Mesenchymal stem cell (in vitro differentiated cells and primary cell): Measurements from ENCODE around the gene ESRRB.

Experiments
- DNase-seq: peaks from one replicate; pipeline ENCODE4 v3.0.0-alpha.2; 2013
- H2AFZ ChIP-seq: one replicate; pipeline ENCODE4 v1.6.1; 2013; ENCODE audit warnings: low read depth, mild to moderate bottlenecking, control low read depth, inconsistent platforms, low read length, moderate library complexity
- H2AK5ac ChIP-seq: 2 replicates; pipeline ENCODE4 v1.6.1; 2013; ENCODE audit warnings: low read length, moderate library complexity, mild to moderate bottlenecking, inconsistent platforms; ENCODE audit not compliant: severe bottlenecking
- H2BK120ac ChIP-seq: one replicate; pipeline ENCODE4 v1.6.1; 2013; ENCODE audit warnings: low read depth, mild to moderate bottlenecking, inconsistent platforms, low read length, moderate library complexity
- H2BK12ac ChIP-seq, 2 experiments: one replicate each; pipeline ENCODE4 v1.6.1; 2013; ENCODE audit warnings: inconsistent platforms in 2 of 2, low read length in 2 of 2, mild to moderate bottlenecking in 2 of 2, moderate library complexity in 2 of 2, control low read depth in 1 of 2
- H2BK15ac ChIP-seq: one replicate; pipeline ENCODE4 v1.6.1; 2013; ENCODE audit warnings: mild to moderate bottlenecking, low read depth, inconsistent platforms; ENCODE audit not compliant: poor library complexity, severe bottlenecking
- H2BK5ac ChIP-seq: 2 replicates; pipeline ENCODE4 v1.6.1; 2013; ENCODE audit warnings: low read depth, mild to moderate bottlenecking, low read length, control low read depth, inconsistent platforms; ENCODE audit not compliant: poor library complexity, severe bottlenecking
- H3K14ac ChIP-seq, 2 experiments: one replicate each; pipeline ENCODE4 v1.6.1; 2013; ENCODE audit warnings: inconsistent platforms in 2 of 2, low read length in 2 of 2, control low read depth in 1 of 2, mild to moderate bottlenecking in 1 of 2, moderate library complexity in 1 of 2
- H3K18ac ChIP-seq, 2 experiments: one replicate each; pipeline ENCODE4 v1.6.1; 2013; ENCODE audit warnings: inconsistent platforms in 2 of 2, low read length in 2 of 2, control low read depth in 1 of 2, low read depth in 1 of 2, mild to moderate bottlenecking in 1 of 2
- H3K23ac ChIP-seq, 2 experiments: one replicate each; pipeline ENCODE4 v1.6.1; 2013; ENCODE audit warnings: inconsistent platforms in 2 of 2, low read length in 2 of 2, mild to moderate bottlenecking in 2 of 2, moderate library complexity in 2 of 2, control low read depth in 1 of 2
- H3K27ac ChIP-seq: 2 replicates; pipeline ENCODE4 v1.5.1; 2013; ENCODE audit warnings: mild to moderate bottlenecking, moderate library complexity, low read length, control low read depth, inconsistent platforms; ENCODE audit not compliant: poor library complexity, severe bottlenecking
- H3K27me3 ChIP-seq, 2 experiments: 2 replicates each; pipeline versions ENCODE4 v1.6.1 to v1.7.0; 2013; ENCODE audit warnings: low read length in 2 of 2, mild to moderate bottlenecking in 2 of 2, moderate library complexity in 2 of 2, control low read depth in 1 of 2, inconsistent platforms in 1 of 2; ENCODE audit not compliant: control insufficient read depth in 1 of 2, insufficient read depth in 1 of 2
- H3K36me3 ChIP-seq, 2 experiments: 2 replicates each; pipeline versions ENCODE4 v1.6.1 to v1.7.0; 2013; ENCODE audit warnings: low read length in 2 of 2, control low read depth in 1 of 2, inconsistent platforms in 1 of 2, low read depth in 1 of 2, mild to moderate bottlenecking in 1 of 2; ENCODE audit not compliant: insufficient read depth in 2 of 2, control insufficient read depth in 1 of 2
- H3K4ac ChIP-seq, 2 experiments: one replicate each; pipeline ENCODE4 v1.6.1; 2013; ENCODE audit warnings: inconsistent platforms in 2 of 2, low read length in 2 of 2, mild to moderate bottlenecking in 2 of 2, moderate library complexity in 2 of 2, control low read depth in 1 of 2, low read depth in 1 of 2
- H3K4me1 ChIP-seq: 2 replicates; pipeline ENCODE4 v1.6.1; 2013; ENCODE audit warnings: low read depth, low read length, control low read depth; ENCODE audit not compliant: control insufficient read depth, insufficient read depth
- H3K4me2 ChIP-seq: 2 replicates; pipeline ENCODE4 v1.6.1; 2013; ENCODE audit warnings: low read length, mild to moderate bottlenecking, inconsistent platforms; ENCODE audit not compliant: poor library complexity, severe bottlenecking
- H3K4me3 ChIP-seq, 2 experiments: 2 replicates each; pipeline versions ENCODE4 v1.5.1 to v1.7.0; 2013; ENCODE audit warnings: low read length in 2 of 2, mild to moderate bottlenecking in 2 of 2, control low read depth in 1 of 2, low read depth in 1 of 2; ENCODE audit not compliant: insufficient read depth in 1 of 2
- H3K79me1 ChIP-seq: replicated peaks from 2 replicates; pipeline ENCODE4 v1.6.1; 2013; ENCODE audit warnings: mild to moderate bottlenecking, control low read depth, low read length, inconsistent platforms; ENCODE audit not compliant: poor library complexity, severe bottlenecking
- H3K9ac ChIP-seq: 2 replicates; pipeline ENCODE4 v1.7.0; 2013; ENCODE audit warnings: mild to moderate bottlenecking, low read length, moderate library complexity
- H3K9me3 ChIP-seq: 2 replicates; pipeline ENCODE4 v1.7.0; 2013; ENCODE audit warnings: mild to moderate bottlenecking, low read length; ENCODE audit not compliant: control insufficient read depth
- H4K8ac ChIP-seq: one replicate; pipeline ENCODE4 v1.6.1; 2013; ENCODE audit warnings: inconsistent platforms, mild to moderate bottlenecking, low read length, moderate library complexity
- H4K91ac ChIP-seq: one replicate; pipeline ENCODE4 v1.6.1; 2013; ENCODE audit warnings: mild to moderate bottlenecking, low read length, inconsistent platforms
- WGBS: methylation state at CpG from one replicate; pipeline ENCODE4 v1.1.7; 2013; ENCODE audit warnings: mixed read lengths; 5-methylcytosine and 5-hydroxymethylcytosine counted together

The ESRRB gene

DNA sequence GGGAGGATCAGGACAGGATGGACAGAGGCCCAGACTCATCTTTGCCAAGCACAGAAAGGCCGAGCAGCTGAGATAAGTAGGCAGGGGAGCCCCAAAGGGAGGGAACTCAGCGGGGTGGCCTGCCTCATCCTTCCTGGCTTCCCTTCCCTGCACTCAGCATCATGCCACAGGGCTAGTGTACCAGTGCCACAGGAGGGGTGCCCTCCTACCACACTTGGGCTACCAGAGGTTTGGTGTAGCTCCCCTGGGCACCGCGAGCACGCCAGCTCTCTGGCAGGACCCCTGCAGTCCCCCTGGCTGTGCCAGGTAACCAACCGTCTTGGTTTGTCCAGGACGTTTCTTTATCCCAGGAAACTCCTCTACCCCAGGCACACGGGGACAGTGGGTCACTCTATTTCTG is 123.5 kb downstream of the ESRRB start:
- Histone ChIP-seq H3K4me1 (peaks cover 2% of the 10 kb centered on the region), H3K4me3 (no peak overlapping the region), H3K4ac (no peak overlapping the region), H2BK120ac (no peak overlapping the region), H2BK12ac (no peak overlapping the region), H4K91ac (no peak overlapping the region), H2BK5ac (no peak overlapping the region), H2AK5ac (no peak overlapping the region), H3K27me3 (peaks cover 0 to 32% of the 10 kb centered on the region in 2 experiments), H2AFZ (no peak overlapping the region), H3K9me3 (no peaks in the 10 kb centered on the region), H3K18ac (no peak overlapping the region), H2BK15ac (no peak overlapping the region), H3K4me2 (no peak overlapping the region), H3K79me1 (no peaks in the 10 kb centered on the region), H4K8ac (no peak overlapping the region), H3K36me3 (no peaks in the 10 kb centered on the region), H3K23ac (no peak overlapping the region), H3K9ac (no peak overlapping the region), H3K14ac (no peak overlapping the region), H3K27ac (no peak overlapping the region)
- DNase-seq, result no peak
- WGBS, result 86% methylated on average over 8 of the region's 8 CpGs

DNA sequence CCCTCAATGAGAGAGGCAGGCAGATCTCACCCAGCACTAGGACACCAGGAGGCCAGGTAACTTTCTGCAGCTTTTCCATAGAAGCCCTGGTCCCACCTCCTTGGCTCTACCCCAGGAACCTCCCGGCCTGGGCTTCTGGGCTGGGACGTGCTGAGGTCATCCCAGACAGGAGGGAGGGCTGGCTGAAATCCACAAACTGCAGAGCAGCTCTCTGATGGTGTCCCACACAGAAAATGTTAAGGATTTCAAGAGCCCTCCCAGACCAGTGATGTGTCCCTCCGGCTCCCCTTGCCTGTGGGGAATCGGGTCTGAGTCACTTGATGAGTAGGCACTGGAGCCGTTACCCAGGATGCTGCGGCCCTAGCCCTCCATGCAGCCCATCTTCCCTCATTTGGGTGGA is 124.1 kb downstream of the ESRRB start:
- WGBS, result 58% methylated on average over 6 of the region's 6 CpGs
- Histone ChIP-seq H3K4me3 (no peak overlapping the region), H3K9ac (no peak overlapping the region)

DNA sequence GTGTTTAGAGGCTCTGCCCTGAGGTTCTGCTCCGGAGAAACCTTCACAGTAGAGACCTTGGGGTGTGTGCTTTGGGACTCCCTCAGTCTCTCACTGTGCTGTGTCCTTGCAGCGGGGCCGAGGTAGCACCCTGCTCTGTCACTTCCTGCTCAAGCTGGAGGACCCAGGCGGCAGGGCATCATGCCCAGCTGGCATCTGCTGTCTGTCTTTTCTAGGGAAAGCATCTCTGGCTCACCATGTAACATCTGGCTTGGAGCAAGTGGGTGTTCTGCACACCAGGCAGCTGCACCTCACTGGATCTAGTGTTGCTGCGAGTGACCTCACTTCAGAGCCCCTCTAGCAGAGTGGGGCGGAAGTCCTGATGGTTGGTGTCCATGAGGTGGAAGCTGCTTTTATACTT is 124.5 kb downstream of the ESRRB start:
- 86% methylated on average over 5 of the region's 6 CpGs for WGBS
- Histone ChIP-seq H3K4me3 (no peak overlapping the region), H4K91ac (no peak overlapping the region), H2AFZ (no peak overlapping the region), H3K9ac (no peak overlapping the region), H3K4ac (no peak overlapping the region), H3K79me1 (no peaks in the 10 kb centered on the region), H2BK12ac (no peak overlapping the region), H2BK15ac (no peak overlapping the region), H2BK120ac (no peak overlapping the region), H3K36me3 (no peaks in the 10 kb centered on the region), H3K18ac (no peak overlapping the region), H2AK5ac (no peak overlapping the region), H3K27me3 (peaks cover 0 to 31% of the 10 kb centered on the region in 2 experiments), H3K4me2 (no peak overlapping the region), H3K27ac (no peak overlapping the region), H2BK5ac (no peak overlapping the region), H3K23ac (no peak overlapping the region), H3K9me3 (no peaks in the 10 kb centered on the region), H4K8ac (no peak overlapping the region), H3K14ac (no peak overlapping the region), H3K4me1 (peaks cover 2% of the 10 kb centered on the region)
- no peak for DNase-seq

More for the DNA sequence above, 124.1 kb downstream of the ESRRB start:
- H4K91ac ChIP-seq, result no peak overlapping the region
- H3K23ac ChIP-seq, result no peak overlapping the region
- H3K4ac ChIP-seq, result no peak overlapping the region
- no peak overlapping the region for H2BK15ac ChIP-seq
- no peak overlapping the region for H4K8ac ChIP-seq
- H2BK120ac ChIP-seq, result no peak overlapping the region
- H3K4me1 ChIP-seq, result peaks cover 2% of the 10 kb centered on the region
- no peak overlapping the region for H3K18ac ChIP-seq
- H2BK5ac ChIP-seq, result no peak overlapping the region
- H2BK12ac ChIP-seq, result no peak overlapping the region
- H3K79me1 ChIP-seq, result no peaks in the 10 kb centered on the region
- peaks cover 0 to 33% of the 10 kb centered on the region in 2 experiments for H3K27me3 ChIP-seq
- H2AFZ ChIP-seq, result no peak overlapping the region
- H3K4me2 ChIP-seq, result no peak overlapping the region
- no peak overlapping the region for H3K14ac ChIP-seq
- no peak overlapping the region for H3K27ac ChIP-seq
- no peaks in the 10 kb centered on the region for H3K9me3 ChIP-seq
- H3K36me3 ChIP-seq, result no peaks in the 10 kb centered on the region
- no peak for DNase-seq
- H2AK5ac ChIP-seq, result no peak overlapping the region

DNA sequence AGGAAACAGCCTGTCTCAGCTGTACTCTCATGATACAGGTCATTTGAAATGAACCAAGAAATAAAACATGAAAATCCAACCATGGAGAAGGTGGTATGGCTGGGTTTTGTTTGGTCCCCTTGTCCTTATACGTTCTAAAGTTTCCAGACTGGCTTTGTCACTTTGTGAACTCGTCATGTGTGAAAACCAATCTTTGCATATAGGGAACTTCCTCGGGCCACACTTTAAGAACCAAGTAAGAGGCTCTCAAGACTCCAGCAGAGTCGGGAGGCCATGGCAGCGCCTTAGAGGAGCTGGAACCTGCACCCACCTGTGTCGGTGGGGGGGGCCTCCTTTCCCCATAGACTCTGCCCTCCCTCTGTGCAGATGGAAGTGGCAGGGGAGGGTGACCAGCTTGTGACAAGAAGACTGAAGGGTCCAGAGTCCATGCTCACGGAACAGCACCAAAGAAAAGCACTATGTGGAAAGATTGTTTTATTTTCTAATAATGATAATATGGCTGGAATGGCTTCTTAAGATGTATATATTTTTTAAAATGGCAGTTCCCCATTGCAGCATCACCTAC is 125.3 kb downstream of the ESRRB start:
- no peak overlapping the region for H2BK15ac ChIP-seq
- H2BK5ac ChIP-seq, result no peak overlapping the region
- peaks cover 0 to 25% of the 10 kb centered on the region in 2 experiments for H3K27me3 ChIP-seq
- H3K4me1 ChIP-seq, result peaks cover 2% of the 10 kb centered on the region
- H4K8ac ChIP-seq, result no peak overlapping the region
- H3K4ac ChIP-seq, result no peak overlapping the region
- H2AK5ac ChIP-seq, result no peak overlapping the region
- no peak overlapping the region for H3K14ac ChIP-seq
- H2BK120ac ChIP-seq, result no peak overlapping the region
- no peak overlapping the region for H3K23ac ChIP-seq
- H3K36me3 ChIP-seq, result no peaks in the 10 kb centered on the region
- H3K18ac ChIP-seq, result no peak overlapping the region
- no peak overlapping the region for H4K91ac ChIP-seq
- H3K9ac ChIP-seq, result no peak overlapping the region
- no peak overlapping the region for H3K4me2 ChIP-seq
- H3K4me3 ChIP-seq, result no peak overlapping the region
- no peaks in the 10 kb centered on the region for H3K79me1 ChIP-seq
- DNase-seq, result no peak
- 80% methylated on average over 7 of the region's 7 CpGs for WGBS
- H2AFZ ChIP-seq, result no peak overlapping the region
- no peak overlapping the region for H3K27ac ChIP-seq
- no peak overlapping the region for H2BK12ac ChIP-seq
- no peaks in the 10 kb centered on the region for H3K9me3 ChIP-seq
